ENCODE data around the gene CDK5.
"Not testable (repeated sequence)": the region's sequence is repeated elsewhere in the genome, so short reads cannot be mapped to it uniquely, and the experiment has no call there.

The CDK5 gene

GRCh38 chr7:151046603-151047573, 10.8 kb downstream of the CDK5 start:
- Mint-ChIP-seq H3K36me3 (ENCODE audit: low read depth) (peaks cover 3% of the 10 kb centered on the region), H3K27ac (no peak overlapping the region), H3K4me3 (no peak overlapping the region), H3K9me3 (no peaks in the 10 kb centered on the region), H3K4me1 (ENCODE audit: low read depth) (no peaks in the 10 kb centered on the region), H3K27me3 (ENCODE audit: low read depth) (peaks cover 3% of the 10 kb centered on the region)
- DNase-seq (ENCODE audit: low spot score): no peak

GRCh38 chr7:151045967-151046366, 11.7 kb downstream of the CDK5 start:
- Mint-ChIP-seq H3K4me1 (ENCODE audit: low read depth) (no peaks in the 10 kb centered on the region), H3K9me3 (no peaks in the 10 kb centered on the region), H3K27ac (no peak overlapping the region), H3K4me3 (no peak overlapping the region), H3K27me3 (ENCODE audit: low read depth) (peaks cover 3% of the 10 kb centered on the region), H3K36me3 (ENCODE audit: low read depth) (peaks cover 5% of the 10 kb centered on the region)
- DNase-seq (ENCODE audit: low spot score): no peak

- Mint-ChIP-seq H3K9me3 (no peaks in the 10 kb centered on the region), H3K4me3 (no peak overlapping the region), H3K27ac (no peak overlapping the region), H3K36me3 (ENCODE audit: low read depth) (peaks cover 5% of the 10 kb centered on the region), H3K4me1 (ENCODE audit: low read depth) (no peaks in the 10 kb centered on the region), H3K27me3 (ENCODE audit: low read depth) (peaks cover 3% of the 10 kb centered on the region)
- no peak for DNase-seq (ENCODE audit: low spot score)
Observed at GRCh38 chr7:151045262-151045661, 12.4 kb downstream of the CDK5 start.

GRCh38 chr7:151043959-151044358, 13.7 kb downstream of the CDK5 start:
- no peak for DNase-seq (ENCODE audit: low spot score)
- Mint-ChIP-seq H3K4me3 (no peak overlapping the region), H3K4me1 (ENCODE audit: low read depth) (peaks cover 4% of the 10 kb centered on the region), H3K9me3 (no peaks in the 10 kb centered on the region), H3K27me3 (ENCODE audit: low read depth) (no peaks in the 10 kb centered on the region), H3K27ac (no peak overlapping the region), H3K36me3 (ENCODE audit: low read depth) (peaks cover 6% of the 10 kb centered on the region)

GRCh38 chr7:151043449-151043848, 14.2 kb downstream of the CDK5 start:
- H3K36me3 Mint-ChIP-seq (ENCODE audit: low read depth); H3K27me3 Mint-ChIP-seq (ENCODE audit: low read depth); DNase-seq (ENCODE audit: low spot score); H3K4me3 Mint-ChIP-seq; H3K9me3 Mint-ChIP-seq; H3K27ac Mint-ChIP-seq; H3K4me1 Mint-ChIP-seq (ENCODE audit: low read depth): not testable (repeated sequence)

- peaks cover 4% of the 10 kb centered on the region for H3K4me1 Mint-ChIP-seq (ENCODE audit: low read depth)
- DNase-seq (ENCODE audit: low spot score): no peak
- H3K9me3 Mint-ChIP-seq: no peaks in the 10 kb centered on the region
- H3K27ac Mint-ChIP-seq: no peak overlapping the region
- H3K36me3 Mint-ChIP-seq (ENCODE audit: low read depth): peaks cover 8% of the 10 kb centered on the region
- no peak overlapping the region for H3K4me3 Mint-ChIP-seq
- no peaks in the 10 kb centered on the region for H3K27me3 Mint-ChIP-seq (ENCODE audit: low read depth)
Observed at GRCh38 chr7:151040616-151041375, 16.9 kb downstream of the CDK5 start.

GRCh38 chr7:151039850-151040548, 17.7 kb downstream of the CDK5 start:
- Mint-ChIP-seq H3K9me3 (no peaks in the 10 kb centered on the region), H3K4me1 (ENCODE audit: low read depth) (peaks cover 4% of the 10 kb centered on the region)

GRCh38 chr7:151038951-151039849, 18.5 kb downstream of the CDK5 start:
- no peak overlapping the region for H3K27ac Mint-ChIP-seq
- peaks cover 5% of the 10 kb centered on the region for H3K36me3 Mint-ChIP-seq (ENCODE audit: low read depth)
- no peaks in the 10 kb centered on the region for H3K27me3 Mint-ChIP-seq (ENCODE audit: low read depth)
- peaks cover 4% of the 10 kb centered on the region for H3K4me1 Mint-ChIP-seq (ENCODE audit: low read depth)
- DNase-seq (ENCODE audit: low spot score): peak; percentile 90
- H3K9me3 Mint-ChIP-seq: no peaks in the 10 kb centered on the region
- H3K4me3 Mint-ChIP-seq: no peak overlapping the region

More at GRCh38 chr7:151039850-151040548, 17.7 kb downstream of the CDK5 start:
- DNase-seq (ENCODE audit: low spot score): no peak
- Mint-ChIP-seq H3K36me3 (ENCODE audit: low read depth) (peaks cover 8% of the 10 kb centered on the region), H3K27ac (no peak overlapping the region), H3K27me3 (ENCODE audit: low read depth) (no peaks in the 10 kb centered on the region), H3K4me3 (no peak overlapping the region)

GRCh38 chr7:151035902-151036301, 21.8 kb downstream of the CDK5 start:
- peaks cover 3% of the 10 kb centered on the region for H3K36me3 Mint-ChIP-seq (ENCODE audit: low read depth)
- H3K4me3 Mint-ChIP-seq: no peak overlapping the region
- no peak for DNase-seq (ENCODE audit: low spot score)
- no peaks in the 10 kb centered on the region for H3K9me3 Mint-ChIP-seq
- H3K27ac Mint-ChIP-seq: no peak overlapping the region
- peaks cover 4% of the 10 kb centered on the region for H3K4me1 Mint-ChIP-seq (ENCODE audit: low read depth)
- H3K27me3 Mint-ChIP-seq (ENCODE audit: low read depth): no peaks in the 10 kb centered on the region

- DNase-seq (ENCODE audit: low spot score): no peak
- peaks cover 3% of the 10 kb centered on the region for H3K36me3 Mint-ChIP-seq (ENCODE audit: low read depth)
- H3K27ac Mint-ChIP-seq: no peak overlapping the region
- peaks cover 4% of the 10 kb centered on the region for H3K4me1 Mint-ChIP-seq (ENCODE audit: low read depth)
- no peak overlapping the region for H3K4me3 Mint-ChIP-seq
- no peaks in the 10 kb centered on the region for H3K27me3 Mint-ChIP-seq (ENCODE audit: low read depth)
- H3K9me3 Mint-ChIP-seq: no peaks in the 10 kb centered on the region
Observed at GRCh38 chr7:151035026-151035717, 22.5 kb downstream of the CDK5 start.

GRCh38 chr7:151034312-151035025, 23.2 kb downstream of the CDK5 start:
- Mint-ChIP-seq H3K4me3 (no peak overlapping the region), H3K4me1 (ENCODE audit: low read depth) (peaks cover 6% of the 10 kb centered on the region), H3K36me3 (ENCODE audit: low read depth) (peaks cover 3% of the 10 kb centered on the region), H3K27me3 (ENCODE audit: low read depth) (no peaks in the 10 kb centered on the region), H3K27ac (no peak overlapping the region), H3K9me3 (no peaks in the 10 kb centered on the region)
- DNase-seq (ENCODE audit: low spot score): no peak

- DNase-seq (ENCODE audit: low spot score): no peak
- Mint-ChIP-seq H3K4me1 (ENCODE audit: low read depth) (peaks cover 7% of the 10 kb centered on the region), H3K27ac (no peak overlapping the region), H3K4me3 (no peak overlapping the region), H3K36me3 (ENCODE audit: low read depth) (peaks cover 2% of the 10 kb centered on the region), H3K9me3 (no peaks in the 10 kb centered on the region), H3K27me3 (ENCODE audit: low read depth) (no peaks in the 10 kb centered on the region)
Observed at GRCh38 chr7:151033864-151034249, 23.8 kb downstream of the CDK5 start.
